MCF 10A (cell line): ENCODE measurements around the gene SLC39A6. TPM values are rescaled to one million over a fixed set of nuclear protein-coding genes. Genes with fewer than 3 reads are reported as not detected.

Experiments used
- BruUV-seq: library from RNA; stranded (reverse); fragments of 400-500 nt; replicated peaks from 2 replicates; lab custom pipeline; 2021; lab: Mats Ljungman, UMichigan
- CTCF ChIA-PET: fragments of 300-600 bp; sonication (Branson Sonifier 250); formaldehyde crosslinking; extraction: SDS; loops from one replicate; lab custom pipeline; 2021; ENCODE audit warnings: antibody characterized with exemption, inconsistent platforms; lab: Yijun Ruan, JAX
- POLR2A ChIA-PET: fragments of 300-600, 350-650 bp; sonication (Branson Sonifier 250); formaldehyde crosslinking; extraction: SDS; loops from one replicate; lab custom pipeline; 2020; ENCODE audit warnings: antibody characterized with exemption, inconsistent platforms; lab: Yijun Ruan, JAX
- DNase-seq: peaks from one replicate; pipeline ENCODE4 v3.0.0-alpha.2; 2018; ENCODE audit not compliant: unreplicated experiment
- H3K27ac Mint-ChIP-seq: one replicate; pipeline ENCODE4 v1.8.0; 2022; ENCODE audit warnings: mild to moderate bottlenecking, low read depth, mixed read lengths; ENCODE audit not compliant: unreplicated experiment
- H3K27me3 Mint-ChIP-seq: one replicate; pipeline ENCODE4 v1.8.0; 2022; ENCODE audit warnings: mixed read lengths; ENCODE audit not compliant: insufficient read depth, unreplicated experiment
- H3K36me3 Mint-ChIP-seq: one replicate; pipeline ENCODE4 v1.8.0; 2022; ENCODE audit warnings: mild to moderate bottlenecking, moderate library complexity, mixed read lengths; ENCODE audit not compliant: insufficient read depth, unreplicated experiment
- H3K4me1 Mint-ChIP-seq: one replicate; pipeline ENCODE4 v1.8.0; 2022; ENCODE audit warnings: mixed read lengths; ENCODE audit not compliant: insufficient read depth, unreplicated experiment
- H3K4me3 Mint-ChIP-seq: one replicate; pipeline ENCODE4 v1.8.0; 2022; ENCODE audit warnings: mild to moderate bottlenecking, moderate library complexity, mixed read lengths; ENCODE audit not compliant: unreplicated experiment
- H3K9me3 Mint-ChIP-seq: one replicate; pipeline ENCODE4 v1.8.0; 2022; ENCODE audit warnings: mixed read lengths; ENCODE audit not compliant: unreplicated experiment
- intact Hi-C: fragments of 100-400 bp; cut with micrococcal nuclease; formaldehyde crosslinking; loops from 2 replicates; pipeline ENCODE4 v1.14.1; 2022
- total RNA-seq: library from RNA; stranded (reverse); gene quantifications from 2 replicates; pipeline ENCODE4 v1.2.3, GENCODE V29; 2022
- TF ChIP-seq, protein P1 (sequence below): fragments of 200-600 bp; IDR thresholded peaks from one replicate; pipeline ENCODE4 v1.8.0; 2022; ENCODE audit warnings: antibody characterized with exemption, mild to moderate bottlenecking; ENCODE audit not compliant: unreplicated experiment

The SLC39A6 gene
- total RNA-seq, 1 experiment from 2014 or later, result 49.7 TPM

DNA sequence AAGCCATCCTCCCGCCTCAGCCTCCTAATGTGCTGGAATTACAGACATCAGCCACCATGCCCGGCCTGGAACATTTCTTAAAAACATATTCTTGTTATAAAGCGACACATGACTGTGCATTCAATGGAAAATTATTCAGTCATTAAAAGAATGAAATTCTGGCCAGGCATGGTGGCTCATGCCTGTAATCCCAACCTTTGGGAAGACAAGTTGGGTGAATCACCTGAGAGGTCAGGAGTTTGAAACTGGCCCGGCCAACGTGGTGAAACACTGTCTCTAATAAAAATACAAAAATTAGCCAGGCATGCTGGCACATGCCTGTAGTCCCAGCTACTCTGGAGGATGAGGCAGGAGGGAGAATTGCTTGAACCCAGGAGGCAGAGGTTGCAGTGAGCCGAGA is 40.1 kb downstream of the SLC39A6 start:
- POLR2A ChIA-PET, result interaction anchor here (0.8 to 2.0 kb wide), 5 partner anchors 12 to 101 kb away, joined by 3 to 6 read pairs (median 3); partner anchors contain the start of genes ELP2 and RPRD1A
- CTCF ChIA-PET, result interaction anchor here (0.6 to 0.9 kb wide), 2 partner anchors 14 to 284 kb away, joined by 3 to 4 read pairs; no protein-coding TSS in a partner anchor
- H3K36me3 Mint-ChIP-seq, result no peaks in the 10 kb centered on the region
- DNase-seq, result peak; percentile 60
- H3K4me3 Mint-ChIP-seq, result peak overlapping the region; percentile 8
- H3K4me1 Mint-ChIP-seq, result peaks cover 11% of the 10 kb centered on the region
- intact Hi-C loops, result loop anchor here (5.0 kb wide), 1 partner anchor 57 kb away; no protein-coding TSS in a partner anchor
- no peaks in the 10 kb centered on the region for H3K27me3 Mint-ChIP-seq
- TF ChIP-seq, protein P1, sequence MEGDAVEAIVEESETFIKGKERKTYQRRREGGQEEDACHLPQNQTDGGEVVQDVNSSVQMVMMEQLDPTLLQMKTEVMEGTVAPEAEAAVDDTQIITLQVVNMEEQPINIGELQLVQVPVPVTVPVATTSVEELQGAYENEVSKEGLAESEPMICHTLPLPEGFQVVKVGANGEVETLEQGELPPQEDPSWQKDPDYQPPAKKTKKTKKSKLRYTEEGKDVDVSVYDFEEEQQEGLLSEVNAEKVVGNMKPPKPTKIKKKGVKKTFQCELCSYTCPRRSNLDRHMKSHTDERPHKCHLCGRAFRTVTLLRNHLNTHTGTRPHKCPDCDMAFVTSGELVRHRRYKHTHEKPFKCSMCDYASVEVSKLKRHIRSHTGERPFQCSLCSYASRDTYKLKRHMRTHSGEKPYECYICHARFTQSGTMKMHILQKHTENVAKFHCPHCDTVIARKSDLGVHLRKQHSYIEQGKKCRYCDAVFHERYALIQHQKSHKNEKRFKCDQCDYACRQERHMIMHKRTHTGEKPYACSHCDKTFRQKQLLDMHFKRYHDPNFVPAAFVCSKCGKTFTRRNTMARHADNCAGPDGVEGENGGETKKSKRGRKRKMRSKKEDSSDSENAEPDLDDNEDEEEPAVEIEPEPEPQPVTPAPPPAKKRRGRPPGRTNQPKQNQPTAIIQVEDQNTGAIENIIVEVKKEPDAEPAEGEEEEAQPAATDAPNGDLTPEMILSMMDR, result no peak
- H3K9me3 Mint-ChIP-seq, result peaks cover 7% of the 10 kb centered on the region
- no TSS peak for BruUV-seq
- H3K27ac Mint-ChIP-seq, result peak overlapping the region; percentile 77

DNA sequence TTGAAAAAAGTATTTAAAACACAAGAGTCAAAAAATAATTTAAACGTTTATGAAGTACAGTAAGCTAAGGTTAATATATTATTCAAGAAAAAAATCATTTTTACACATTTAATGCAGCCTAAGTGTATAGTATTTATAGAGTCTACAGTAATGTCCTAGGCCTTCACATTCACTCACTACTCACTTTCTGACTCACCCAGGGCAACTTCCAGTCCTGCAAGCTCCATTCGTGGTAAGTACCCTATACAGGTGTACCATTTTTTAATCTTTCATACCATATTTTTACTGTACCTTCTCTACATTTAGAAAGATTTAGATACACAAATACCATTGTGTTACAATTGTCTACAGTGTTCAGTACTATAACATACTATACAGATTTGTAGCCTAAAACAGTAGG is 40.9 kb downstream of the SLC39A6 start:
- Mint-ChIP-seq H3K27ac (no peak overlapping the region), H3K36me3 (no peaks in the 10 kb centered on the region), H3K4me3 (no peak overlapping the region), H3K27me3 (no peaks in the 10 kb centered on the region), H3K4me1 (peaks cover 11% of the 10 kb centered on the region), H3K9me3 (peaks cover 12% of the 10 kb centered on the region)
- DNase-seq, result no peak
- intact Hi-C loops, result loop anchor here (5.0 kb wide), 1 partner anchor 56 kb away; no protein-coding TSS in a partner anchor
- ChIA-PET POLR2A (interaction anchor here (0.8 to 2.0 kb wide), 3 partner anchors 12 to 42 kb away, joined by 3 to 6 read pairs (median 6); partner anchors contain the start of genes ELP2 and RPRD1A), CTCF (interaction anchor here (0.6 to 0.9 kb wide), 2 partner anchors 58 to 199 kb away, joined by 3 to 4 read pairs; no protein-coding TSS in a partner anchor)
- TF ChIP-seq, protein P1, result no peak
- BruUV-seq, result no TSS peak

DNA sequence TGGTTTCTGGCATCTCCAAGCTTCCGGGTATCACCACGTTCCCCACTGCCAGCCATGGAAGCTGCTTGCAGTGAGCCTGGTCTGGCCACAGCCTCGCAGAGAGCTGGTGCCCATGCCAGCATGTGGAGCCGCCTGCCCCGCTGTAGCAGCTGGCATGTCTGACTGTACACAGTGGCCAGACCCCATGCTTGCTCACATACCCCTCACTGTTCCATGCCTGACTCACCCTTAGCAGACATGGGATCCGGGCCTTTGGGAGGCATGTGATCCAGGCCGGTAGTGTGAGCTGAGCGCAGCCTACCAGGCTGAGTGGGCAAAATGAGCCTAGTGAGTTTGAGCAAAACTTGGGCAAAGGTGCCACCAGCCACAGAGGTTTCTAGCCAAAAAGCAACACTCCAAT is 43.0 kb downstream of the SLC39A6 start:
- no peaks in the 10 kb centered on the region for H3K36me3 Mint-ChIP-seq
- no peak overlapping the region for H3K27ac Mint-ChIP-seq
- H3K4me1 Mint-ChIP-seq, result peaks cover 11% of the 10 kb centered on the region
- TF ChIP-seq, protein P1, result no peak
- no TSS peak for BruUV-seq
- intact Hi-C loops, result loop anchor here (5.0 kb wide), 1 partner anchor 54 kb away; no protein-coding TSS in a partner anchor
- no peak for DNase-seq
- H3K4me3 Mint-ChIP-seq, result no peak overlapping the region
- CTCF ChIA-PET, result interaction anchor here (0.6 to 2.8 kb wide), 4 partner anchors 9 to 217 kb away, joined by 3 to 11 read pairs (median 3); no protein-coding TSS in a partner anchor
- POLR2A ChIA-PET, result interaction anchor here (0.9 to 1.0 kb wide), 2 partner anchors 12 to 19 kb away, joined by 3 read pairs; no protein-coding TSS in a partner anchor
- H3K9me3 Mint-ChIP-seq, result peaks cover 12% of the 10 kb centered on the region
- H3K27me3 Mint-ChIP-seq, result no peaks in the 10 kb centered on the region

DNA sequence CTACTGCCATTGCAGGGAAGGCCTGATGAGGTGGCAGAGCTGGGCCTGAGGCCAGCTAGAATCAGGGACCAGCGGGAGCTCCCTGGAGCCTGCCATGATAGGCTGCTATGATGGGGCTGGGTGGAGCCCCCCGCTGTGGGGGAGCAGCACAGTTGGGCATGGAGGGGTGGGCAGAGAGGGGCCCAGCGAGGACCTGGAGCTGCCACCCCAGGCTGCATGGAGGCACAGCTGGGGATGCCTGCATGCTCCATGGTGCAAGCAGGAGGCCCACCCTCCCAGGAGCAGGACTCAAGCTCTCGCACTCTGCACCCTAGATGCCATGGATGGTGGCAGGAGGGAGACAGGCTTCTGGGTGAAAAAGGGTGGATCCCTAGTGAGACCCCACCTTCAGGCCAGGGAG is 43.9 kb downstream of the SLC39A6 start:
- peaks cover 12% of the 10 kb centered on the region for H3K9me3 Mint-ChIP-seq
- no TSS peak for BruUV-seq
- no peak overlapping the region for H3K27ac Mint-ChIP-seq
- H3K4me3 Mint-ChIP-seq, result no peak overlapping the region
- CTCF ChIA-PET, result interaction anchor here (0.5 to 2.8 kb wide), 4 partner anchors 10 to 457 kb away, joined by 3 to 11 read pairs (median 4); no protein-coding TSS in a partner anchor
- no peaks in the 10 kb centered on the region for H3K27me3 Mint-ChIP-seq
- peaks cover 11% of the 10 kb centered on the region for H3K4me1 Mint-ChIP-seq
- intact Hi-C loops, result loop anchor here (5.0 kb wide), 1 partner anchor 53 kb away; no protein-coding TSS in a partner anchor
- no peaks in the 10 kb centered on the region for H3K36me3 Mint-ChIP-seq
- no peak for DNase-seq
- POLR2A ChIA-PET, result no interaction called here
- TF ChIP-seq, protein P1, result no peak
